CD14-positive monocyte (primary cell): ENCODE data around the gene HDAC4. TPM values are rescaled to one million over a fixed set of nuclear protein-coding genes. Genes with fewer than 3 reads are reported as not detected.

ENCODE experiments used
- DNase-seq, 3 donors: peaks; one replicate each; pipeline ENCODE4 v3.0.0-alpha.2; 2011 to 2022
- H2AFZ ChIP-seq: 2 replicates; pipeline ENCODE4 v1.6.0; 2012; ENCODE audit warnings: mild to moderate bottlenecking, low read depth, low read length, inconsistent platforms; ENCODE audit not compliant: insufficient read depth, poor library complexity, severe bottlenecking
- H3K27ac ChIP-seq, 2 donors: 1 replicate in 1 of 2; 2 replicates in 1 of 2; pipeline ENCODE4 v1.5.1; 2012 to 2013; ENCODE audit warnings: low read length in 2 of 2, control low read depth in 1 of 2, inconsistent platforms in 1 of 2, low read depth in 1 of 2, mild to moderate bottlenecking in 1 of 2
- H3K27me3 ChIP-seq, 2 donors: one replicate each; pipeline versions ENCODE4 v1.6.0 to v1.6.1; 2011 to 2013; ENCODE audit warnings: low read length in 2 of 2; ENCODE audit not compliant: control insufficient read depth in 2 of 2, insufficient read depth in 2 of 2
- H3K36me3 ChIP-seq, 2 donors: replicated peaks in 1 of 2; 1 replicate in 1 of 2; 2 replicates in 1 of 2; pipeline versions ENCODE4 v1.5.1 to v1.6.1; 2012 to 2013; ENCODE audit warnings: low read length in 2 of 2, control low read depth in 1 of 2, inconsistent platforms in 1 of 2, mild to moderate bottlenecking in 1 of 2; ENCODE audit not compliant: insufficient read depth in 2 of 2, control insufficient read depth in 1 of 2
- H3K4me1 ChIP-seq, 2 donors: 1 replicate in 1 of 2; 2 replicates in 1 of 2; pipeline versions ENCODE4 v1.5.1 to v1.6.1; 2012 to 2013; ENCODE audit warnings: low read length in 2 of 2, control low read depth in 1 of 2, inconsistent platforms in 1 of 2, mild to moderate bottlenecking in 1 of 2, moderate library complexity in 1 of 2; ENCODE audit not compliant: insufficient read depth in 2 of 2, control insufficient read depth in 1 of 2
- H3K4me2 ChIP-seq: replicated peaks from 2 replicates; pipeline ENCODE3; 2012; ENCODE audit warnings: low read length, moderate library complexity, mild to moderate bottlenecking; ENCODE audit not compliant: poor library complexity, severe bottlenecking; ENCODE audit errors: extremely low read depth
- H3K4me3 ChIP-seq, 3 experiments: fragments of 200-600 bp in 1 of 3; sonication (generic) in 1 of 3; replicated peaks in 1 of 3; 1 replicate in 2 of 3; 2 replicates in 1 of 3; pipeline ENCODE4 v1.5.1; 2011 to 2013; ENCODE audit warnings: low read length in 3 of 3, mild to moderate bottlenecking in 3 of 3, control low read depth in 2 of 3, low read depth in 2 of 3, inconsistent platforms in 1 of 3, moderate library complexity in 1 of 3
- H3K79me2 ChIP-seq: 2 replicates; pipeline ENCODE4 v1.6.0; 2012; ENCODE audit warnings: mild to moderate bottlenecking, control low read depth, inconsistent platforms, low read length, moderate library complexity; ENCODE audit not compliant: insufficient read depth
- H3K9ac ChIP-seq: 2 replicates; pipeline ENCODE4 v1.6.0; 2017; ENCODE audit warnings: low read length, mild to moderate bottlenecking; ENCODE audit not compliant: insufficient read depth, poor library complexity, severe bottlenecking
- H3K9me3 ChIP-seq, 2 donors: replicated peaks in 1 of 2; 1 replicate in 1 of 2; 2 replicates in 1 of 2; pipeline versions ENCODE4 v1.5.1 to v1.6.1; 2012 to 2013; ENCODE audit warnings: low read length in 2 of 2, control low read depth in 1 of 2; ENCODE audit not compliant: control insufficient read depth in 1 of 2, insufficient read depth in 1 of 2
- H4K20me1 ChIP-seq: 2 replicates; pipeline ENCODE4 v1.6.0; 2012; ENCODE audit warnings: mild to moderate bottlenecking, low read length, control low read depth, moderate library complexity; ENCODE audit not compliant: insufficient read depth
- H3K27ac Mint-ChIP-seq, 7 donors: one replicate each; pipeline ENCODE4 v1.8.0; 2020; ENCODE audit warnings: mild to moderate bottlenecking in 7 of 7, mixed read lengths in 7 of 7, moderate library complexity in 6 of 7, inconsistent platforms in 2 of 7
- H3K27me3 Mint-ChIP-seq, 3 donors: one replicate each; pipeline ENCODE4 v1.8.0; 2021 to 2022; ENCODE audit warnings: low read depth in 3 of 3, mild to moderate bottlenecking in 3 of 3, mixed read lengths in 3 of 3, moderate library complexity in 3 of 3, inconsistent platforms in 1 of 3
- H3K36me3 Mint-ChIP-seq, 2 donors: one replicate each; pipeline ENCODE4 v1.8.0; 2020; ENCODE audit warnings: mixed read lengths in 2 of 2, inconsistent platforms in 1 of 2, mild to moderate bottlenecking in 1 of 2
- H3K4me1 Mint-ChIP-seq: one replicate; pipeline ENCODE4 v1.8.0; 2020; ENCODE audit warnings: mild to moderate bottlenecking, mixed read lengths
- H3K4me3 Mint-ChIP-seq, 2 donors: one replicate each; pipeline ENCODE4 v1.8.0; 2020; ENCODE audit warnings: mild to moderate bottlenecking in 2 of 2, mixed read lengths in 2 of 2, moderate library complexity in 1 of 2
- H3K9me3 Mint-ChIP-seq, 7 donors: one replicate each; pipeline ENCODE4 v1.8.0; 2020 to 2022; ENCODE audit warnings: mixed read lengths in 7 of 7, mild to moderate bottlenecking in 6 of 7, moderate library complexity in 6 of 7, inconsistent platforms in 2 of 7
- CTCF ChIP-seq: fragments of 200-600 bp; IDR thresholded peaks from one replicate; pipeline ENCODE4 v1.8.0; 2022; ENCODE audit warnings: antibody characterized with exemption, mild to moderate bottlenecking
- WGBS: methylation state at CpG from one replicate; pipeline ENCODE4 v1.1.5; 2013; ENCODE audit warnings: missing lambda C conversion rate; ENCODE audit not compliant: insufficient coverage; 5-methylcytosine and 5-hydroxymethylcytosine counted together
- intact Hi-C, 2 donors: fragments of 100-400 bp; cut with micrococcal nuclease; formaldehyde crosslinking; loops; one replicate each; pipeline versions ENCODE4 v1.15.0 to v1.15.1; 2023
- polyA plus RNA-seq, 3 donors: library from polyadenylated mRNA; depleted of rRNA in 1 of 3; unstranded in 2 of 3; stranded (reverse) in 1 of 3; fragments of 300-500 nt in 2 of 3; fragments of >200 nt in 1 of 3; fragmentation: Illumina TruSeq in 2 of 3; gene quantifications; 1 replicate in 2 of 3; 2 replicates in 1 of 3; pipeline ENCODE4 v1.2.3, GENCODE V29; 2012 to 2021

HDAC4 gene
- polyA plus RNA-seq, 3 donors, result 3.3 to 23.0 (median 4.5) TPM

- intact Hi-C loops, result no loop called here
- no peak overlapping the region for H3K27ac ChIP-seq
- H3K4me2 ChIP-seq, result no peak overlapping the region
- Mint-ChIP-seq H3K27ac (peak overlapping the region in 2 of 7 donors; percentile 6 to 15), H3K27me3 (peaks cover 0 to 3% (median 0%) of the 10 kb centered on the region in 3 donors), H3K36me3 (peaks cover 66 to 92% of the 10 kb centered on the region in 2 donors), H3K9me3 (no peaks in the 10 kb centered on the region), H3K4me1 (no peaks in the 10 kb centered on the region), H3K4me3 (no peak overlapping the region)
- H4K20me1 ChIP-seq, result peaks cover 48% of the 10 kb centered on the region
- H3K9ac ChIP-seq, result no peak overlapping the region
- H3K4me1 ChIP-seq, result no peaks in the 10 kb centered on the region
- H3K27me3 ChIP-seq, result no peaks in the 10 kb centered on the region
- H2AFZ ChIP-seq, result no peak overlapping the region
- no peak for TF ChIP-seq CTCF
- DNase-seq, result no peak
- 96% methylated on average over 7 of the region's 7 CpGs for WGBS
- no peak overlapping the region for H3K4me3 ChIP-seq
- no peaks in the 10 kb centered on the region for H3K79me2 ChIP-seq
- no peaks in the 10 kb centered on the region for H3K9me3 ChIP-seq
- H3K36me3 ChIP-seq, result peaks cover 84 to 95% of the 10 kb centered on the region in 2 donors
These were observed 307.3 kb downstream of the HDAC4 start for GRCh38 chr2:239093542-239093941.

- WGBS, result 94% methylated on average over 21 of the region's 27 CpGs
- H3K4me1 ChIP-seq, result no peaks in the 10 kb centered on the region
- H3K4me1 Mint-ChIP-seq, result no peaks in the 10 kb centered on the region
- intact Hi-C loops, result no loop called here
- H3K4me3 ChIP-seq, result no peak overlapping the region
- no peak for TF ChIP-seq CTCF
- H3K9me3 Mint-ChIP-seq, result no peaks in the 10 kb centered on the region
- no peak for DNase-seq
- H3K27me3 Mint-ChIP-seq, result peaks cover 0 to 4% (median 0%) of the 10 kb centered on the region in 3 donors
- H2AFZ ChIP-seq, result no peak overlapping the region
- peaks cover 46% of the 10 kb centered on the region for H4K20me1 ChIP-seq
- no peak overlapping the region for H3K4me2 ChIP-seq
- H3K27ac ChIP-seq, result no peak overlapping the region
- peaks cover 84 to 95% of the 10 kb centered on the region in 2 donors for H3K36me3 ChIP-seq
- peak overlapping the region in 3 of 7 donors; percentile 37 to 50 (median 46) for H3K27ac Mint-ChIP-seq
- no peak overlapping the region for H3K9ac ChIP-seq
- H3K36me3 Mint-ChIP-seq, result peaks cover 68 to 92% of the 10 kb centered on the region in 2 donors
- H3K4me3 Mint-ChIP-seq, result no peak overlapping the region
- no peaks in the 10 kb centered on the region for H3K9me3 ChIP-seq
- H3K79me2 ChIP-seq, result no peaks in the 10 kb centered on the region
- no peaks in the 10 kb centered on the region for H3K27me3 ChIP-seq
These were observed 308.1 kb downstream of the HDAC4 start for GRCh38 chr2:239092571-239093294.
